Measurements from ENCODE around the gene LAMP1. TPM values are rescaled to one million over a fixed set of nuclear protein-coding genes. Genes with fewer than 3 reads are reported as not detected.
A peak's percentile ranks its signal among the peaks of the same experiment; 100 is the strongest.

The LAMP1 gene
- total RNA-seq, 1 experiment from 2014 or later: 110 TPM

- H3K9me2 ChIP-seq (replicated peaks; ENCODE audit: low read length): no peaks in the 10 kb centered on the region
- no peaks in the 10 kb centered on the region for H3F3A ChIP-seq (ENCODE audit: low read length, unreplicated experiment)
- POLR2A ChIA-PET (ENCODE audit: unreplicated experiment): no interaction called here
- H3K4me1 ChIP-seq (ENCODE audit: insufficient read depth, low read length): peaks cover 7% of the 10 kb centered on the region
- TF ChIP-seq CTCF (conservative IDR thresholded peaks at IDR 0.05; ENCODE audit: low read depth, low read length) (no peak), EZH2phosphoT487 (IDR thresholded peaks at IDR 0.05; ENCODE audit: borderline replicate concordance, low read length) (no peak), EZH2 (IDR thresholded peaks at IDR 0.05; ENCODE audit: low read length, unreplicated experiment) (no peak)
- H3K27ac ChIP-seq (ENCODE audit: low read length): no peak overlapping the region
- H3K79me2 ChIP-seq (ENCODE audit: low read length): peaks cover 14% of the 10 kb centered on the region
- no peaks in the 10 kb centered on the region for H3K27me3 ChIP-seq (ENCODE audit: low read length)
- no peaks in the 10 kb centered on the region for H3K9me3 ChIP-seq (ENCODE audit: low read length)
- no TSS peak for BruUV-seq (replicated peaks)
- no peak overlapping the region for H3K4me2 ChIP-seq (ENCODE audit: low read length)
- CTCF ChIA-PET: no interaction called here
- H3K36me3 ChIP-seq (ENCODE audit: low read depth, low read length): no peaks in the 10 kb centered on the region
- intact Hi-C loops (cut with micrococcal nuclease): no loop called here
- H3K4me3 ChIP-seq (ENCODE audit: low read length): no peak overlapping the region
- DNase-seq (no peak), ATAC-seq (no peak)
- no peak overlapping the region for H3K9ac ChIP-seq (ENCODE audit: low read length)
- H2AFZ ChIP-seq (ENCODE audit: low read length): no peak overlapping the region
- H4K20me1 ChIP-seq (ENCODE audit: low read length): peaks cover 4% of the 10 kb centered on the region; the same call in 1 of the 2 replicates
Measured at GRCh38 chr13:113293686-113294085, 3.4 kb upstream of the LAMP1 start.

GRCh38 chr13:113295776-113296175 lies 1.3 kb upstream of the LAMP1 start:
- TF ChIP-seq CTCF (conservative IDR thresholded peaks at IDR 0.05; ENCODE audit: low read depth, low read length): no peak
- no peak for TF ChIP-seq EZH2 (IDR thresholded peaks at IDR 0.05; ENCODE audit: low read length, unreplicated experiment)
- no peak for TF ChIP-seq EZH2phosphoT487 (IDR thresholded peaks at IDR 0.05; ENCODE audit: borderline replicate concordance, low read length)
- Histone ChIP-seq H3K9me3 (ENCODE audit: low read length) (no peaks in the 10 kb centered on the region), H3K27ac (ENCODE audit: low read length) (no peak overlapping the region), H3K27me3 (ENCODE audit: low read length) (no peaks in the 10 kb centered on the region), H3K79me2 (ENCODE audit: low read length) (peaks cover 35% of the 10 kb centered on the region), H3K4me3 (ENCODE audit: low read length) (no peak overlapping the region), H3K9ac (ENCODE audit: low read length) (no peak overlapping the region), H4K20me1 (ENCODE audit: low read length) (peaks cover 7% of the 10 kb centered on the region; the same call in 1 of the 2 replicates), H3K4me2 (ENCODE audit: low read length) (no peak overlapping the region), H3K4me1 (ENCODE audit: insufficient read depth, low read length) (peaks cover 9% of the 10 kb centered on the region), H2AFZ (ENCODE audit: low read length) (no peak overlapping the region), H3F3A (ENCODE audit: low read length, unreplicated experiment) (no peaks in the 10 kb centered on the region), H3K9me2 (replicated peaks; ENCODE audit: low read length) (no peaks in the 10 kb centered on the region), H3K36me3 (ENCODE audit: low read depth, low read length) (no peaks in the 10 kb centered on the region)
- ChIA-PET CTCF (no interaction called here), POLR2A (ENCODE audit: unreplicated experiment) (no interaction called here)
- ATAC-seq (no peak), DNase-seq (no peak)
- no TSS peak for BruUV-seq (replicated peaks)
- intact Hi-C loops (cut with micrococcal nuclease): no loop called here

GRCh38 chr13:113297370-113298042 lies 467 bp downstream of the LAMP1 start:
- Histone ChIP-seq H4K20me1 (ENCODE audit: low read length) (peaks cover 7% of the 10 kb centered on the region; the same call in 1 of the 2 replicates), H3K36me3 (ENCODE audit: low read depth, low read length) (no peaks in the 10 kb centered on the region), H3F3A (ENCODE audit: low read length, unreplicated experiment) (no peaks in the 10 kb centered on the region), H3K27ac (ENCODE audit: low read length) (peak overlapping the region; percentile 26; the same call in 1 of the 2 replicates), H3K9me3 (ENCODE audit: low read length) (no peaks in the 10 kb centered on the region), H3K27me3 (ENCODE audit: low read length) (no peaks in the 10 kb centered on the region), H3K79me2 (ENCODE audit: low read length) (peaks cover 49% of the 10 kb centered on the region), H2AFZ (ENCODE audit: low read length) (peak overlapping the region; percentile 78), H3K9ac (ENCODE audit: low read length) (peak overlapping the region; percentile 89), H3K4me2 (ENCODE audit: low read length) (peak overlapping the region; percentile 97), H3K9me2 (replicated peaks; ENCODE audit: low read length) (no peaks in the 10 kb centered on the region), H3K4me1 (ENCODE audit: insufficient read depth, low read length) (peaks cover 9% of the 10 kb centered on the region; the same call in 1 of the 2 replicates), H3K4me3 (ENCODE audit: low read length) (peak overlapping the region; percentile 95)
- CTCF ChIA-PET: no interaction called here
- DNase-seq (no peak), ATAC-seq (peak; percentile 25)
- intact Hi-C loops (cut with micrococcal nuclease): no loop called here
- POLR2A ChIA-PET (ENCODE audit: unreplicated experiment): no interaction called here
- TF ChIP-seq EZH2phosphoT487 (IDR thresholded peaks at IDR 0.05; ENCODE audit: borderline replicate concordance, low read length) (no peak), EZH2 (IDR thresholded peaks at IDR 0.05; ENCODE audit: low read length, unreplicated experiment) (no peak), CTCF (conservative IDR thresholded peaks at IDR 0.05; ENCODE audit: low read depth, low read length) (no peak)
- BruUV-seq (replicated peaks): no TSS peak

Measured in PC-3 (cell line).